Measurements from ENCODE around the gene PALLD. TPM values are rescaled to one million over a fixed set of nuclear protein-coding genes. Genes with fewer than 3 reads are reported as not detected.

PALLD gene
- total RNA-seq, 1 donor from 2014 or later: 85.7 TPM

DNA sequence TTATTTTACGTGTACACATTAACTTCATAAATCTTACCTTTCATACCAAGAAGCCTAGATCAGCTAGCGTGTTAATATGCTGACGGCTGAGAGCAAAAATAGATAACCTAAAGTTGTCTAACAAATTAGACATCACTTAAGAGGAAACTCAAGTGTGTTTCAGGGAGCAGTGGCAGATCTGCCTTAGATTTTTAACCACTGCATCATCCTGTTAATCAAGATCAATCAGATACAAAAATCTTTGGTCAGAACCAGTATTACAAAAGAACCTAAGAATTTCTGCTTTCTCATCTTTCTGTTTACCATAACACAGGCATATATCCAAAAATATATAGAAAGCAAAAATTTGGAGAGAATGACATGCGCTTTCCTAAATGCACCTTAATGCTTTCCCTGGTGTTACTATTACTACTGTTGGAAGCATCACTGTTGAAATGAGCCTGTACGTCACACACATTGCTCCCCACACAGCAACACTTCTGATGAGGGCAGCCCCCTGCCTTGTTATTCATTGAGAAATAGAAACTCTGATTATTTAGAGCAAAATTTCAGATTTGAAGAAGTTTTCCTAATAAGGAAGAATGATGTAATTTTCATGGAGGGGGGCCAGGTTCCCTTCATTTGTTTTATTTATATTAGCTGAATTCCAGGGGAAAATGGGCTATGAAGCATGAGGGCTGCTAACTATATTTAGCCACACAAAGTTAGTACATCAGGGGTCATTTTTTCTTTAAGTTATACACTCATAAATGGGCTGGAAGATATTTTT is 360.9 kb downstream of the PALLD start:
- H2AFZ ChIP-seq (replicated peaks): no peak overlapping the region
- no peak overlapping the region for H3K9ac ChIP-seq

DNA sequence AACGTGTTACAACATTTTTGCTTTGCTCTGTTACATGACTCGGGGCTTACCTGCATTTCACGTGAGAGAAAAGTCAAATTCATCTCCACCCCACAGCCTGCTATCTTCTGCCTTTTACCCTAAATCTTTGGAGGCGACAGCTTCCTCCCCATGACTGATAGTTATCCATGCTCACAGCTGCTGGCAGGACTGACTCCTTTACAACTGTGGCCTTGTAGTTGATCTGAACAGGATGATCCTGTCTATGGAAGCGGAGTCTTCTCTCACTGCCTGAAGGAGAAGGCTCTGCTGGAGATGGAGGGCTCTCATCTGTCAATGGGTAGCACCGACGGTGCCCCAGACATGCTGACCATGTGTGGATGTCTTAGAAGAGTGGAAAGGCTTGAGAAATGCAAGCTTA is 362.2 kb downstream of the PALLD start:
- Mint-ChIP-seq H3K4me3 (no peak overlapping the region), H3K9me3 (no peaks in the 10 kb centered on the region), H3K4me1 (peaks cover 12% of the 10 kb centered on the region), H3K36me3 (peaks cover 62% of the 10 kb centered on the region), H3K27me3 (ENCODE audit: insufficient read depth, low read depth) (no peaks in the 10 kb centered on the region), H3K27ac (no peak overlapping the region)
- no peak overlapping the region for H3K4me3 ChIP-seq
- DNase-seq (ENCODE audit: low spot score): no peak
- no peak for TF ChIP-seq EZH2phosphoT487 (IDR thresholded peaks at IDR 0.05)
- TF ChIP-seq CTCF (IDR thresholded peaks at IDR 0.05): no peak
- no peak for TF ChIP-seq EZH2 (IDR thresholded peaks at IDR 0.05)
- no peaks in the 10 kb centered on the region for H3K27me3 ChIP-seq
- peaks cover 56% of the 10 kb centered on the region for H4K20me1 ChIP-seq (ENCODE audit: low read depth)
- H3K4me2 ChIP-seq: no peak overlapping the region
- H3F3A ChIP-seq (ENCODE audit: low read depth): peaks cover 3% of the 10 kb centered on the region
- H3K4me1 ChIP-seq: peaks cover 8% of the 10 kb centered on the region
- no peak overlapping the region for H2AFZ ChIP-seq (replicated peaks)
- no peak overlapping the region for H3K27ac ChIP-seq
- peaks cover 4% of the 10 kb centered on the region for H3K36me3 ChIP-seq
- H3K79me2 ChIP-seq (ENCODE audit: low read depth): peaks cover 97% of the 10 kb centered on the region
- H3K9ac ChIP-seq: no peak overlapping the region
- H3K9me3 ChIP-seq (ENCODE audit: low read depth): no peaks in the 10 kb centered on the region

More for the DNA sequence above, 360.9 kb downstream of the PALLD start:
- H3K27me3 Mint-ChIP-seq (ENCODE audit: insufficient read depth, low read depth): no peaks in the 10 kb centered on the region
- Histone ChIP-seq H3F3A (ENCODE audit: low read depth) (no peaks in the 10 kb centered on the region), H3K4me1 (peaks cover 8% of the 10 kb centered on the region), H3K4me2 (no peak overlapping the region), H3K4me3 (no peak overlapping the region), H3K36me3 (peaks cover 4% of the 10 kb centered on the region), H3K9me3 (ENCODE audit: low read depth) (no peaks in the 10 kb centered on the region), H3K79me2 (ENCODE audit: low read depth) (peaks cover 97% of the 10 kb centered on the region), H3K27me3 (no peaks in the 10 kb centered on the region), H3K27ac (no peak overlapping the region), H4K20me1 (ENCODE audit: low read depth) (peaks cover 56% of the 10 kb centered on the region)
- peaks cover 12% of the 10 kb centered on the region for H3K4me1 Mint-ChIP-seq
- DNase-seq (ENCODE audit: low spot score): no peak
- no peak for TF ChIP-seq EZH2phosphoT487 (IDR thresholded peaks at IDR 0.05)
- no peak for TF ChIP-seq CTCF (IDR thresholded peaks at IDR 0.05)
- TF ChIP-seq EZH2 (IDR thresholded peaks at IDR 0.05): no peak
- H3K9me3 Mint-ChIP-seq: no peaks in the 10 kb centered on the region
- H3K36me3 Mint-ChIP-seq: peaks cover 59% of the 10 kb centered on the region
- no peak overlapping the region for H3K27ac Mint-ChIP-seq
- no peak overlapping the region for H3K4me3 Mint-ChIP-seq

DNA sequence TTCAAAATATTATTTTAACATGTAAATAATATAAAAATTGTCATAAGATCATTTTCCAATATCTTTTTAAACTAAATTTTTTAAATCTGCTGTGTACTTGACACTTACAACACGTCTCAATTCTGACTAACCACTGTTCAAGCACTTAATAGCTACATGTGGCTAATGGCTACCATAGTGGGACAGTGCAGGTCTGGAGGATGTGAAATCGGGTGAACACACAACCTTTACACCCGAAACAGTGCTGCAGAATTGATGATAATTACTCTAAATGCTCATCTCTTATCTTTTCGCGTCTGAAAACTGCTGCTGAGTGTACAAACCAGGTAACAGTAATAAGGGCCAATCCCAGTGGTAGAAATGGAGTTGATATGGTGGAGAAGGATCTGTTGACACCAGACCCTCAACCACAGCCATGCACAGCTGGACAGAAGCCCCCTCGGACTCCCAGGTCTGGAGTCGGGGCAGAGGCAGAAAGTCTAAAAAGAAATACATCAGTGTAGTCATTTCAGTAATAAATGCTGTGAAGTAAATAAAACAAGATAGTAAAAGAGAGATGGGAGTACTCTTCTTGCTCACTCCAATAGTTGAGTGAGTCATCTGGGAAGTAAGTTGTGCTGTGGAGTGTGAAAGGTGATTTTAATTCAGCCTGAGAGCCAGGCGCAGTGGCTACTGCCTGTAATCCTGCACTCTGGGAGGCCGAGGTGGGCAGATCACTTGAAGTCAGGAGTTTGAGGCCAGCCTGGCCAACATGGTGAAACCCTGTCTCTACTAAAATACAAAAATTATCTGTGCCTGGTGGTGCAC is 363.2 kb downstream of the PALLD start:
- Mint-ChIP-seq H3K4me3 (no peak overlapping the region), H3K27me3 (ENCODE audit: insufficient read depth, low read depth) (no peaks in the 10 kb centered on the region), H3K36me3 (peaks cover 63% of the 10 kb centered on the region), H3K4me1 (peaks cover 12% of the 10 kb centered on the region), H3K27ac (peak overlapping the region; percentile 93), H3K9me3 (no peaks in the 10 kb centered on the region)
- peak; percentile 33 for DNase-seq (ENCODE audit: low spot score)
- no peak overlapping the region for H3K4me2 ChIP-seq
- H4K20me1 ChIP-seq (ENCODE audit: low read depth): peaks cover 66% of the 10 kb centered on the region
- no peaks in the 10 kb centered on the region for H3K9me3 ChIP-seq (ENCODE audit: low read depth)
- peaks cover 3% of the 10 kb centered on the region for H3F3A ChIP-seq (ENCODE audit: low read depth)
- no peaks in the 10 kb centered on the region for H3K27me3 ChIP-seq
- H3K4me1 ChIP-seq: peaks cover 8% of the 10 kb centered on the region
- H3K79me2 ChIP-seq (ENCODE audit: low read depth): peaks cover 97% of the 10 kb centered on the region
- H2AFZ ChIP-seq (replicated peaks): no peak overlapping the region
- TF ChIP-seq CTCF (IDR thresholded peaks at IDR 0.05) (no peak), EZH2phosphoT487 (IDR thresholded peaks at IDR 0.05) (no peak), EZH2 (IDR thresholded peaks at IDR 0.05) (no peak)
- no peak overlapping the region for H3K4me3 ChIP-seq
- no peak overlapping the region for H3K27ac ChIP-seq
- H3K36me3 ChIP-seq: peaks cover 4% of the 10 kb centered on the region
- H3K9ac ChIP-seq: no peak overlapping the region
